HEK293 (cell line): Measurements from ENCODE around the gene ARMC5.

Experiments
- TRIM28 ChIP-seq: IDR thresholded peaks from 2 replicates; pipeline ENCODE4 v1.6.1; 2011; ENCODE audit warnings: low read length, control low read depth, borderline replicate concordance
- YY2 ChIP-seq: fragments of 450-650 bp; formaldehyde crosslinking; IDR thresholded peaks from 2 replicates; pipeline ENCODE4 v1.5.1; 2016; ENCODE audit warnings: missing biosample characterization, missing genetic modification characterization
- TF ChIP-seq, protein P1 (sequence below): fragments of 450-650 bp; formaldehyde crosslinking; IDR thresholded peaks from 2 replicates; pipeline ENCODE4 v1.5.1; 2016; ENCODE audit warnings: missing biosample characterization, missing genetic modification characterization

- TF ChIP-seq, protein P1, sequence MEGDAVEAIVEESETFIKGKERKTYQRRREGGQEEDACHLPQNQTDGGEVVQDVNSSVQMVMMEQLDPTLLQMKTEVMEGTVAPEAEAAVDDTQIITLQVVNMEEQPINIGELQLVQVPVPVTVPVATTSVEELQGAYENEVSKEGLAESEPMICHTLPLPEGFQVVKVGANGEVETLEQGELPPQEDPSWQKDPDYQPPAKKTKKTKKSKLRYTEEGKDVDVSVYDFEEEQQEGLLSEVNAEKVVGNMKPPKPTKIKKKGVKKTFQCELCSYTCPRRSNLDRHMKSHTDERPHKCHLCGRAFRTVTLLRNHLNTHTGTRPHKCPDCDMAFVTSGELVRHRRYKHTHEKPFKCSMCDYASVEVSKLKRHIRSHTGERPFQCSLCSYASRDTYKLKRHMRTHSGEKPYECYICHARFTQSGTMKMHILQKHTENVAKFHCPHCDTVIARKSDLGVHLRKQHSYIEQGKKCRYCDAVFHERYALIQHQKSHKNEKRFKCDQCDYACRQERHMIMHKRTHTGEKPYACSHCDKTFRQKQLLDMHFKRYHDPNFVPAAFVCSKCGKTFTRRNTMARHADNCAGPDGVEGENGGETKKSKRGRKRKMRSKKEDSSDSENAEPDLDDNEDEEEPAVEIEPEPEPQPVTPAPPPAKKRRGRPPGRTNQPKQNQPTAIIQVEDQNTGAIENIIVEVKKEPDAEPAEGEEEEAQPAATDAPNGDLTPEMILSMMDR (tag by site-specific recombination), result no peak
- TF ChIP-seq YY2 (tag by site-specific recombination), result no peak
- TF ChIP-seq TRIM28, result no peak
Observed at GRCh38 chr16:31410082-31410481, 49.2 kb upstream of the ARMC5 start.
